Naive B cell (primary cell): ENCODE results near the gene SSBP2. TPM values are rescaled to one million over a fixed set of nuclear protein-coding genes. Genes with fewer than 3 reads are reported as not detected.
A peak's percentile ranks its signal among the peaks of the same experiment; 100 is the strongest.

Experiments
- ATAC-seq, 2 donors: fragments of 150-1000 bp; cut with Tn5 transposase; 2 replicates each; pipeline ENCODE4 v1.10.0; 2021; ENCODE audit warnings: low read depth in 2 of 2, mild to moderate bottlenecking in 2 of 2, moderate library complexity in 2 of 2
- DNase-seq: peaks from one replicate; pipeline ENCODE4 v3.0.0; 2022
- H3K27ac Mint-ChIP-seq, 6 donors: one replicate each; pipeline ENCODE4 v1.8.0; 2020 to 2022; ENCODE audit warnings: mild to moderate bottlenecking in 6 of 6, mixed read lengths in 6 of 6, moderate library complexity in 5 of 6, inconsistent platforms in 2 of 6
- H3K27me3 Mint-ChIP-seq, 3 donors: one replicate each; pipeline ENCODE4 v1.8.0; 2021 to 2022; ENCODE audit warnings: mixed read lengths in 3 of 3, mild to moderate bottlenecking in 1 of 3
- H3K36me3 Mint-ChIP-seq, 2 donors: one replicate each; pipeline ENCODE4 v1.8.0; 2020 to 2022; ENCODE audit warnings: mixed read lengths in 2 of 2, inconsistent platforms in 1 of 2, mild to moderate bottlenecking in 1 of 2
- H3K4me1 Mint-ChIP-seq, 3 donors: one replicate each; pipeline ENCODE4 v1.8.0; 2020 to 2022; ENCODE audit warnings: mixed read lengths in 3 of 3, inconsistent platforms in 1 of 3, mild to moderate bottlenecking in 1 of 3, moderate library complexity in 1 of 3
- H3K4me3 Mint-ChIP-seq, 8 donors: one replicate each; pipeline ENCODE4 v1.8.0; 2020 to 2022; ENCODE audit warnings: mild to moderate bottlenecking in 8 of 8, mixed read lengths in 8 of 8, moderate library complexity in 8 of 8, inconsistent platforms in 2 of 8
- H3K9me3 Mint-ChIP-seq, 7 donors: one replicate each; pipeline ENCODE4 v1.8.0; 2020 to 2022; ENCODE audit warnings: mixed read lengths in 7 of 7, mild to moderate bottlenecking in 5 of 7, inconsistent platforms in 2 of 7, moderate library complexity in 1 of 7
- polyA plus RNA-seq, 6 donors: library from polyadenylated mRNA; unstranded; fragments of 300-500 nt; fragmentation: Illumina TruSeq; gene quantifications; one replicate each; pipeline ENCODE4 v1.2.3, GENCODE V29; 2021; ENCODE audit warnings: low read depth in 6 of 6

The SSBP2 gene
- polyA plus RNA-seq, 6 donors from 2014 or later: 111 to 202 (median 140) TPM

DNA sequence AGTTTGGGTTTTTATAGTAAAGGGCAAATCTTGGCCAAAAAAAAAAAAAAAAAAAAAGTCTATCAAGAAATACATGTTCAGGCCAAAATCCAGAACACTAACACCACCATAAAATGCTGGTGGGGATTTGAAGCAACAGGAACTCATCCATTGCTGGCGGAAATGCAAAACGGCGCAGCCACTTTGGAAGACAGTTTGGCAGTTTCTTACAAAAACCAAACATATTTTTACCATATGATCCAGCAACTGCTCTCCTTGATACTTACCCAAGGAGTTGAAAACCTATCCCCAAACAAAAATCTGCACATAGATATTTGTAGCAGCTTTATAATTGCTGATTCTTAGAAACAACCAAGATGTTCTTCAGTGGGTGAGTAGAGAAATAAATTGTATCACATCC is 203.9 kb downstream of the SSBP2 start:
- ATAC-seq (no peak), DNase-seq (no peak)
- peaks cover 18 to 27% of the 10 kb centered on the region in 2 donors for H3K36me3 Mint-ChIP-seq
- no peak overlapping the region for H3K27ac Mint-ChIP-seq
- peaks cover 4 to 22% (median 14%) of the 10 kb centered on the region in 3 donors for H3K4me1 Mint-ChIP-seq
- no peak overlapping the region for H3K4me3 Mint-ChIP-seq
- no peaks in the 10 kb centered on the region for H3K27me3 Mint-ChIP-seq
- H3K9me3 Mint-ChIP-seq: peaks cover 4 to 18% (median 8%) of the 10 kb centered on the region in 7 donors

GRCh38 chr5:81545911-81546310 is 205.0 kb downstream of the SSBP2 start:
- ATAC-seq: no peak
- peaks cover 18 to 34% of the 10 kb centered on the region in 2 donors for H3K36me3 Mint-ChIP-seq
- H3K4me1 Mint-ChIP-seq: peaks cover 9 to 30% (median 14%) of the 10 kb centered on the region in 3 donors
- no peaks in the 10 kb centered on the region for H3K27me3 Mint-ChIP-seq
- DNase-seq: no peak
- no peak overlapping the region for H3K4me3 Mint-ChIP-seq
- peaks cover 4 to 20% (median 11%) of the 10 kb centered on the region in 7 donors for H3K9me3 Mint-ChIP-seq
- H3K27ac Mint-ChIP-seq: peak overlapping the region in 1 of 6 donors; percentile 68

DNA sequence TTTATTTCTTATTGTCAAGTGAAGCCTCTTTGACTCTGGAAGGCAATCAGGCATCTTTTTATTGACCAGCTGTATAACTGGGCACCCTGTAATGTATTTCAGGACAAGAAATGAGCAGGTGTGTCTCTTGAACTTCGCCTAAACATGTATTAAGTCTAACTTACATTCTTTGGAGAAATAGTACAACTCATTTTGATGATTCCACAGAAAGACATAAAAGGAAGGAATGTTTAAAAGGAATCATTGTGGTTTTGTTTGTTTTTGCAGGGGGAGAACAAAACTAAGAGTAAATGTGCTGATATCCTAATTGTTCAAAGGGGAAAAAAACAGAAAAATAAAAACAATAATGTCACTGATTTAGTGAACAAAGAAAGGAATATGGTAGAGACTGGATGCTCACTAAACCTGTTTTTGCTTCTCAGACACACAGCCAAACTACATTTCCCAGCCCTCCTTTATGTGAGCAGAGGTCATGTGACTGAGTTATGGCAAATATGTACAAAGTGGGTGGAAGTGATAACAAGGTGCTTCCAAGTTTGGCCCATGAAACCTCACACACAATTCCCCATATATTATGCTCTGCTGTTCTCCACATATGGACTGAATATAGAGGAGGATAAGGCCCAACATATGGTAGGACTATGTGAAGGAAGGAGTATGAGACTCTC is 206.4 kb downstream of the SSBP2 start:
- DNase-seq (no peak), ATAC-seq (no peak)
- Mint-ChIP-seq H3K9me3 (peaks cover 4 to 29% (median 11%) of the 10 kb centered on the region in 7 donors), H3K4me3 (no peak overlapping the region), H3K36me3 (peaks cover 18 to 39% of the 10 kb centered on the region in 2 donors), H3K4me1 (peaks cover 9 to 30% (median 14%) of the 10 kb centered on the region in 3 donors), H3K27ac (peak overlapping the region in 3 of 6 donors; percentile 24 to 47 (median 41)), H3K27me3 (no peaks in the 10 kb centered on the region)

DNA sequence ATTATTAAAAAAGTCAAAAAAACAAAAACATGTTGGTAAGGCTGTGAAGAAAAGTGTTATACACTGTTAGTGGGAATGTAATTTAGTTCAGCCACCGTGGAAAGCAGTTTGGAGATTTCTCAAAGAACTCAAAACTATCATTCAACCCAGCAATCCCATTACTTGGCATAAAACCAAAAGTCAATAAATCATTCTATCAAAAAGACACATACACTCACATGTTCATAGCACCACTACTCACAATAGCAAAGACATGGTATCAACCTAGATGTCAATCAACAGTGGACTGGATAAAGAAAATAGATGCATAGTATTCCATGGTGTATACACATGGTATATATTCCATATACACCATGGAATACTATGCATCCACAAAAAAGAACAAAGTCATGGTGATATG is 208.7 kb downstream of the SSBP2 start:
- H3K4me1 Mint-ChIP-seq: peaks cover 22 to 51% (median 31%) of the 10 kb centered on the region in 3 donors
- H3K36me3 Mint-ChIP-seq: peaks cover 10 to 35% of the 10 kb centered on the region in 2 donors

GRCh38 chr5:81537905-81538547 is 212.9 kb downstream of the SSBP2 start:
- H3K4me3 Mint-ChIP-seq: peak overlapping the region in 1 of 8 donors; percentile 20
- peaks cover 0 to 20% (median 8%) of the 10 kb centered on the region in 7 donors for H3K9me3 Mint-ChIP-seq
- H3K27me3 Mint-ChIP-seq: no peaks in the 10 kb centered on the region
- peak overlapping the region in 5 of 6 donors; percentile 13 to 86 (median 49) for H3K27ac Mint-ChIP-seq
- H3K36me3 Mint-ChIP-seq: peaks cover 0 to 34% of the 10 kb centered on the region in 2 donors
- ATAC-seq: peak; percentile 34 to 64
- peaks cover 31 to 52% (median 33%) of the 10 kb centered on the region in 3 donors for H3K4me1 Mint-ChIP-seq
- no peak for DNase-seq

More for the DNA sequence above, 208.7 kb downstream of the SSBP2 start:
- Mint-ChIP-seq H3K27ac (no peak overlapping the region), H3K9me3 (peaks cover 4 to 29% (median 11%) of the 10 kb centered on the region in 7 donors), H3K27me3 (no peaks in the 10 kb centered on the region), H3K4me3 (peak overlapping the region in 1 of 8 donors; percentile 4)
- ATAC-seq: no peak
- DNase-seq: no peak

- Mint-ChIP-seq H3K36me3 (peaks cover 9 to 12% of the 10 kb centered on the region in 2 donors), H3K4me1 (peaks cover 30 to 50% (median 36%) of the 10 kb centered on the region in 3 donors), H3K27ac (peak overlapping the region in 1 of 6 donors; percentile 1), H3K27me3 (no peaks in the 10 kb centered on the region), H3K4me3 (no peak overlapping the region), H3K9me3 (no peaks in the 10 kb centered on the region)
- ATAC-seq: no peak
- no peak for DNase-seq
These were observed 216.5 kb downstream of the SSBP2 start for GRCh38 chr5:81534441-81534840.

- no peaks in the 10 kb centered on the region for H3K27me3 Mint-ChIP-seq
- no peak overlapping the region for H3K4me3 Mint-ChIP-seq
- no peaks in the 10 kb centered on the region for H3K9me3 Mint-ChIP-seq
- ATAC-seq (no peak), DNase-seq (no peak)
- peaks cover 24 to 47% (median 35%) of the 10 kb centered on the region in 3 donors for H3K4me1 Mint-ChIP-seq
- H3K36me3 Mint-ChIP-seq: peaks cover 9 to 12% of the 10 kb centered on the region in 2 donors
- peak overlapping the region in 2 of 6 donors; percentile 1 to 25 for H3K27ac Mint-ChIP-seq
These were observed 217.1 kb downstream of the SSBP2 start for GRCh38 chr5:81533629-81534405.

GRCh38 chr5:81530919-81531318 is 220.0 kb downstream of the SSBP2 start:
- Mint-ChIP-seq H3K36me3 (peaks cover under 1 to 9% of the 10 kb centered on the region in 2 donors), H3K4me1 (peaks cover 13 to 33% (median 28%) of the 10 kb centered on the region in 3 donors), H3K4me3 (no peak overlapping the region), H3K9me3 (no peaks in the 10 kb centered on the region), H3K27me3 (no peaks in the 10 kb centered on the region), H3K27ac (no peak overlapping the region)
- no peak for DNase-seq
- ATAC-seq: no peak

GRCh38 chr5:81525690-81526089 is 225.2 kb downstream of the SSBP2 start:
- ATAC-seq (no peak), DNase-seq (no peak)
- Mint-ChIP-seq H3K4me1 (peaks cover 2 to 27% (median 13%) of the 10 kb centered on the region in 3 donors), H3K36me3 (no peaks in the 10 kb centered on the region), H3K27me3 (no peaks in the 10 kb centered on the region), H3K4me3 (no peak overlapping the region), H3K27ac (peak overlapping the region in 1 of 6 donors; percentile 27), H3K9me3 (no peaks in the 10 kb centered on the region)

GRCh38 chr5:81524015-81524414 is 226.9 kb downstream of the SSBP2 start:
- DNase-seq (no peak), ATAC-seq (no peak)
- no peak overlapping the region for H3K4me3 Mint-ChIP-seq
- H3K36me3 Mint-ChIP-seq: no peaks in the 10 kb centered on the region
- H3K4me1 Mint-ChIP-seq: peaks cover 2 to 18% (median 8%) of the 10 kb centered on the region in 3 donors
- H3K27me3 Mint-ChIP-seq: no peaks in the 10 kb centered on the region
- H3K27ac Mint-ChIP-seq: peak overlapping the region in 1 of 6 donors; percentile 58
- no peaks in the 10 kb centered on the region for H3K9me3 Mint-ChIP-seq

- H3K9me3 Mint-ChIP-seq: no peaks in the 10 kb centered on the region
- peak overlapping the region in 1 of 6 donors; percentile 68 for H3K27ac Mint-ChIP-seq
- DNase-seq: no peak
- no peak for ATAC-seq
- H3K4me1 Mint-ChIP-seq: peaks cover 2 to 18% (median 7%) of the 10 kb centered on the region in 3 donors
- no peak overlapping the region for H3K4me3 Mint-ChIP-seq
- H3K36me3 Mint-ChIP-seq: no peaks in the 10 kb centered on the region
- H3K27me3 Mint-ChIP-seq: no peaks in the 10 kb centered on the region
These were observed 228.3 kb downstream of the SSBP2 start for GRCh38 chr5:81522571-81522970.

GRCh38 chr5:81520769-81521168 is 230.1 kb downstream of the SSBP2 start:
- Mint-ChIP-seq H3K4me3 (no peak overlapping the region), H3K9me3 (no peaks in the 10 kb centered on the region), H3K27ac (no peak overlapping the region), H3K4me1 (peaks cover 2 to 10% (median 2%) of the 10 kb centered on the region in 3 donors), H3K27me3 (no peaks in the 10 kb centered on the region), H3K36me3 (no peaks in the 10 kb centered on the region)
- ATAC-seq (no peak), DNase-seq (no peak)

GRCh38 chr5:81519217-81519905 is 231.5 kb downstream of the SSBP2 start:
- no peak for DNase-seq
- peaks cover 0 to 2% (median 1%) of the 10 kb centered on the region in 3 donors for H3K4me1 Mint-ChIP-seq
- no peak overlapping the region for H3K4me3 Mint-ChIP-seq
- peak overlapping the region in 1 of 6 donors; percentile 12 for H3K27ac Mint-ChIP-seq
- no peak for ATAC-seq
- H3K9me3 Mint-ChIP-seq: no peaks in the 10 kb centered on the region
- H3K27me3 Mint-ChIP-seq: no peaks in the 10 kb centered on the region
- no peaks in the 10 kb centered on the region for H3K36me3 Mint-ChIP-seq
